ELF-1 (cell line): ENCODE data around the gene DUSP10.
A peak's percentile ranks its signal among the peaks of the same experiment; 100 is the strongest.

Experiments used
- DNase-seq: peaks from one replicate; pipeline ENCODE4 v3.0.0-alpha.2; 2016; ENCODE audit warnings: low read depth, low spot score

Gene DUSP10

DNA sequence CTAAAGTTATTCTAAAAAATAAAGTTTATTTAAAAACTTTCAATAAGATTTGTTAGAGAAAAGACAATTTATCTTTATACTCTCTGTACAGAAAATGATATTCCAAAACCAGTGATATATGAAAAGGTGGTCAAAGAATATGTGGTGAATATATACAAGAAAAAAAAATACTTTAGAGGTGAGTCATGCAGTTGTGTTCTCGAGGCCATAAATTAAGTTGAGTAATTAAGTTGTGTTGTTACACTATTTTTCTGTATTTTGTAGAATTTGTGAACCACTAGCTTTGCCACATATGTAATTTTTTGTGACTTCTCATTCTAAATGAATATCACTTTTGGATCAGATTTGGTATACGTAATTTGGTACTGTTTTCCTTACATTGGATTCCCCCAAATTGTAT, 23.6 kb upstream of the DUSP10 start:
- no peak for DNase-seq

DNA sequence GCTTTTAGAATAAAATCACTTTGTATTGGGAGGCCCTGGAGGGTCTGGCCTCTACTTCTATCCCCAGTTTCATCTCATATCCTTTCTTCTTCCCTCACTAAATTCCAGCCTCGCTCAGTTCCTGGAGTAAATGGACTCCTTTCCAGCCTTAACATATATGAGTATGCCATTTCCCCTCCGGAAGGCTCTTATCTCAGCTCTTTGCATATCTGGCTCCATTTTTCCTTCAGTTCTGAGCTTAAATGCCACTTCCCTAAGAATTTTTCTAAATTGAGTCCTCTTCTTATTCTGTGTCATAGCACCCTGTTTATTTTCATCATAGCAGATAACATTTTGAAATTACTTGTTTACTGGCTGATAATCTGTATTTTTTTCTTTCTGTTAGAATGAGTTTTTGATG, 20.2 kb upstream of the DUSP10 start:
- no peak for DNase-seq

DNA sequence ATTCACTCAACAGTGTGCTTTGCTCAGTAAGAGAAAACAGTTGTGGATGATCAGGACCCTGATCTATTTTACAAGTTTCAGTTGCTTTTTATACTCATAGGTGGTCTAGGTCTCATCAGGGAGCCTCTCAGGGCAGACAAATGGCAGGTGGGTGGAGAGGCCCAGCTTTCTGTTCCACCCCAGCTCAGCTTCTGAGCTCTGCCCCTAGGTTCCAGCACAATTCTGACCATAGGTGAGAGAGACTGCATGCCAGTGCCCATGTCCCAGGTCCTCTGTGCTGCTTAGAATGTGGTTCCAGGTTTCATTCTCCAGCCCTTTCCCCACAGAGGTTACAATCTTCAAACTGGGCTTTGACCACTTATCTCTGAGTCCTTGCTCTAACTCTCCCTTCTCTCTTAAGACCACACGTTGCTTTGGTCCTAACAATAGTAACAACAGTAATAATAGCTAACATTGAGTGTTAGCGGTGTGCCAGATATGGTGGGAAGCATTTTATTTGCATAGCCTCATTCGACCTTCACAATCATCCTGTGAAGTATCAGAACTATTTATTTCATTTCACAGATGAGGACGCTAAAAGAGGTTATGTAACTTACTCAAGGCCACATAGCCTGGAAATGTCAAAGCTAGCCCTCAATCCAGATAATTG, 19.6 kb upstream of the DUSP10 start:
- DNase-seq = no peak

DNA sequence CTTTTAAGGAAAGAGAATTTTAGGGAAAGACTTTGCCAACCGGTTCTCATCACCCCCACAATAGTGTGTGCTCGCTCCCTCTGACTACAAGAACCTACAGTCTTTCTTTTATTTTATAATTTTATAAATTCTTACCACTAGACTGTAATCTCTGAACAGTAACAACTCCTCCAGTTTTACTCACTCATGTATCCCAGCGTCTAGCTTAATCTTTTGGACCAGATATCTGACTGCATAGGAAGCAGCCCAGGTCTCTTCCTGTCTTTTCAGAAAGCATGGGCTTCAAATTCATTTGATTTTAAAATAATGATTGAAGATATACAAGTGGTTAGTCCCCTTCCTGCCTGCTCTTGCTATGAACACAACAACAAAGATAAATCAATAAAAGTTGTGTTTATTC, 19.0 kb upstream of the DUSP10 start:
- no peak for DNase-seq

DNA sequence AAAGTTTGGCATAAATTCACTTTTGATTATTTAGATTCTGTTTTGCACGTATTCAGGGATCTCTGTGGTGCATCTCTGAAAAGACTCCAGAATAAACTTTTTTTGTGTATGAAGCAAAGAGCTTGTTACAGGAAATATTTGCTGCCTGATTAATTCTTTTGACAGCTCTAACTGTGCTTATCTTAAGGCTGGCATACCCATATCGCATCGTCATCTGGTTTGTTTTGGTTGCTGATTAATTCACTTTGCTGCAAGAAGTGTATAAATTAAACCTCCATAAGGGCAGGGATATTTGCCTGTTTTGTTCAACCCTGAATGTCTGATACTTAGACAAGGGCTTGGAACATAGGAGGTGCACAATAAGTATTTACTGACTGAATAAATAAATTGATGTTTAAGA, 17.5 kb upstream of the DUSP10 start:
- no peak for DNase-seq

DNA sequence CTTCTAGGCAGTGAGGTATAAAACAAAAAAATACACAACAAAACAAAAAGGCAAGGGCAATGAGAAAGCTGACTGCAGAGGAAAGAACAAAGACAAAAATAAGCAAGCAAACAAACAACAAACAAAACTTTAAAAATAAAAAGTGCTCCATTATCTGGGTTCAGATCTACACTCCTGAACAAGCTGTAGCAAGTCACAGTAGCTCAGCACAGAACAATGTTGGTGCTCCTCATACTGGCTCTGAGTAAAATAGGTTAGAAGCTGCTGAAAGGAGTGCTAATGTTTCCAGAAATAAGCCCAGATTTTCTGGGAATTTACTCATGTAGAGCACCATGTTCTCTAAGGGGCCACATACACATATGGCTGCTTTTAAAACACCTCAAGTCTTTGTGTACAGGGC, 16.6 kb upstream of the DUSP10 start:
- no peak for DNase-seq

DNA sequence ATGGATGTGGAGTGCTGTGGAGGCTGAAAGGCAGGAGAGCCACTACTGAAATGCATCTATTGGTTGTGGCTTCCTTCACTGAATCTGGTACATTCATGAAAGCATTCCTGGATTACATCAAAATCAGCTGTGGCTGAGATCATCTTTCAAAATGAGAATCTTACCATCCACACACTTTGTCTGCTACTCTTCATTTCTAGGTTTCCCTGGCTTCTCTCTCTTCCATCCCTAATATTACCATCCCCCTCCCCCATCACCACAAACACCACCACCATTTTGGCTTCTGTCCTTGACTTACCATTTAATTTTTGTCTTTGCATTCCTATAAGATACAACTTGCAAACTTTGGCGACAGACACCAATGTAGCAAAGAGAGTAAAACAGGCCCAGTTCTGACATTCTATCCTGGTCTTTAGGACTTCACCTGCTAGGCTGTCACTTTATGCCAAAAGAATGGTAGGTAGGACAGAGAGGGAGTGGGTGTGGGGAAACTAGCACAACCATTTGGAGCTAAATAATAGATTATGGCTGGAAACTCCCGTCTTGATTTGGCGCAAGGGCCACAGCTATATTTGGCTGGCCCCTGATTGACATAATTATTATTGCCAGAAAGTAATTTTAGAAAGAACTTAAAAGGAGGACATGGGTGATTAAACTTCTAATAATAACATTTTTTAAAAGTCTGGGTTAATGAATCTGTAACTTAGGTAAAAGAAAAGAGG, 15.1 kb upstream of the DUSP10 start:
- no peak for DNase-seq

DNA sequence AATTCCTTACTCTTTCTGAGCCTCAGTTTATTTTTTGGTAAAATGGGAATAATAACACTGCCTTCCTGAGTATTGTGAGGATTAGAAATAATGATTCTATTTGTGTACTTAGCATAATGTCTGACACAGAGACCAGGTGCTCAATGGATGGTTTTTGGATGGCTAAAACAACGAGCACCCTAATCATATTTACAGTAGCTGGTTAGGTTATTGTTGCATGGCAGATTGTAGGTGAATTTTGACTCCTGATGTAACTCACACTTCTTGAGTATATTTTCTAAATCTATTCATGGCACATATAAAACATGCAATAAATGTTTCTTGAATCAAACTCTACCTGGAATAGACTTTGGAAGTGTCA, 11.9 kb upstream of the DUSP10 start:
- DNase-seq = no peak

DNA sequence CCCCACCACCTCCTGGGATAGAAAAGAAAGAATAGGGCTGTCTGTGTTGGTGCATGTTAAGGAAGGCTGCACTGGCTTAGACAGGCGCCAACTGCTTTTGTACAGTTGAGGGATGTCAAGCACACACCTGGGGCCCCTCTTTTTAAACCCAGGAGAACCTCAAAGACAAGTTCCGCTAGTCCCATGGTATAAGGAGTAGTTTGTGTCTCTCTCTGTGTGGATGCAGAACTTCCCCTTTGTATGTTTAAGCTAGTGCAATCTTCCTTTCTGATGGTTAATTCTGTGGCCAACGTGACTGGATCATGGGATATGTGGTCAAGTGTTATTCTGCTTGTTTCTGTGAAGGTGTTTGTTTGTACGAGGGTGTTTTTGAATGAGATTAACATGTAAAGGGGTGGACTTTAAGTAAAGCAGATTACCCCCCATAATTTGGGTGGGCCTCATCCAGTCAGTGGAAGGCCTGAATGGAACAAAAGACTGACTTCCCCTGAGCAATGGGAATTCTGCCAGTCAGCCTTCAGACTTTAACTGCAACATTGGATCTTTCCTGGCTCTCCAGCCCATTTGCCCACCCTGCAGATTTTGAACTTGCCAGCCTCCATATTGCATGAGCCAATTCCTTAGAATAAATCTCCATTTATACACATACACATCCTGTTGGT, 9.5 kb upstream of the DUSP10 start:
- DNase-seq = no peak

DNA sequence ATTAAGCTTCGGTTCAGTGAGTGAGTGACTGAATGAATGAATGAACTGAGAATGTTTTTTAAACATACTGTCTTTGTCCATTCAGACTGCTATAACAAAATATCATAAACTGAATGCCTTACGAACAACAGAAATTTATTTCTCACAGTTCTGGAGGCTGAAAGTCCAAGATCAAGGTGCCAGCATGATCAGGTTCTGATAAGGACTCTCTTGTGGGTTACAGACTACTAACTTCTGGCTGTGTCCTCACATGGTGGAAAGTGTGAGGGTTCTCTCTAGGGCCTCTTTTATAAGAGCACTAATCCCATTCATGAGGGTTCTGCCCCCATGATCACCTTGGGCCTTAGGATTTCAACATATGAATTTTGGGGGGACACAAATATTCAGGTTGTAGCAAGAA, 7.1 kb upstream of the DUSP10 start:
- no peak for DNase-seq

DNA sequence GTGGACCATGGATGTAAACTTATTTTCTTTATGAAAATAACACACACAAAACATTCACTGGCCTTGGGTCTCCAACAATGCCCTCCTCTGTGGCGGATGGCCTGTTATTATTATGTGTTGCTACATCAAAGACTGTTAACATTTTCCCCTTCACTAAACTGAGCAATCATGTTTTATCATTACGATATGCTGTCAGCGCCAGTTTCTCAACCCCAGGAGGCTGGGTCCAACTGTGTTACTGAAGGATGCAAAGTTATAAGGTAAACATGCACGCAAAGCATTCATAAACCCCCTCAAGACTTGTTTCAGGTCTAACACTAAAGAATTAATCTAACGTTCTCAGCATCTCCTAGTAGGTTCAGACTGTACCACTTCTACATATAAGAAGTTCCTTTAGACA, 6.0 kb upstream of the DUSP10 start:
- no peak for DNase-seq

DNA sequence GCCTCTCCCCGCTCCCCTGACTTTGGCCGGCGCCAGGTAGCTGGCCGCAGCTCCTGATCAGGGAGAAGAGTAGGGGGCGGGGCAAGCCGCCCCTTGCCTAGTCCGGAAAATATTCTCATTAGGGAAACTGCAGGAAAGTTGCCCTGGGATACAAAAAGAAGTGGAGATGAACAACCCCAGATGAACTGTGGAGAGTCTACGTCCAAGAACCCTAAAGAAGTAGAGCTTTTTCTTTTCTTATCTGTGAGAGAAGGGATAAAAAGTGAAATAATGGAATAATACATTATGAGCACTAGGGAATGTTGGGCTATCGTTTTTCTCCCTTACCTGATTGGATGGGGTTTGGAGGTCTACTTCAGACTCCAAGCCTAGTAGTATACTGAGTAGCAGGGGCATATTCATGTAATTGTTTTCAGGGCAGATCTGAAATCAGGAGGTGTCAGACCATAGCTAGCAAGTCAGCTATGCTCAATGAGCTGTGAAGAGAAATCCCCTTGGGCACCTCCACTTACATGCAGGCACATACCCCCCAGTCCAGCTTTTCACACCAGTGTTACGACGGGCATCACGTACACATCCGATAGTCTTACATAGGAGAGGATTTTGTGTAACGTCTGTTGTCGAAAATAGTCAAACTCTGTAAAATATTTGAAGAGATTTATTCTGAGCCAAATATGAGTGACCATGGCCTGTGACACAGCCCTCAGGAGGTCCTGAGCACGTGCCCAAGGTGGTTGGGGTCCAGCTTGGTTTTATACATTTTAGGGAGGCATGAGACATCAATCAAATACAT, 1.7 kb upstream of the DUSP10 start:
- peak; percentile 37 for DNase-seq

DNA sequence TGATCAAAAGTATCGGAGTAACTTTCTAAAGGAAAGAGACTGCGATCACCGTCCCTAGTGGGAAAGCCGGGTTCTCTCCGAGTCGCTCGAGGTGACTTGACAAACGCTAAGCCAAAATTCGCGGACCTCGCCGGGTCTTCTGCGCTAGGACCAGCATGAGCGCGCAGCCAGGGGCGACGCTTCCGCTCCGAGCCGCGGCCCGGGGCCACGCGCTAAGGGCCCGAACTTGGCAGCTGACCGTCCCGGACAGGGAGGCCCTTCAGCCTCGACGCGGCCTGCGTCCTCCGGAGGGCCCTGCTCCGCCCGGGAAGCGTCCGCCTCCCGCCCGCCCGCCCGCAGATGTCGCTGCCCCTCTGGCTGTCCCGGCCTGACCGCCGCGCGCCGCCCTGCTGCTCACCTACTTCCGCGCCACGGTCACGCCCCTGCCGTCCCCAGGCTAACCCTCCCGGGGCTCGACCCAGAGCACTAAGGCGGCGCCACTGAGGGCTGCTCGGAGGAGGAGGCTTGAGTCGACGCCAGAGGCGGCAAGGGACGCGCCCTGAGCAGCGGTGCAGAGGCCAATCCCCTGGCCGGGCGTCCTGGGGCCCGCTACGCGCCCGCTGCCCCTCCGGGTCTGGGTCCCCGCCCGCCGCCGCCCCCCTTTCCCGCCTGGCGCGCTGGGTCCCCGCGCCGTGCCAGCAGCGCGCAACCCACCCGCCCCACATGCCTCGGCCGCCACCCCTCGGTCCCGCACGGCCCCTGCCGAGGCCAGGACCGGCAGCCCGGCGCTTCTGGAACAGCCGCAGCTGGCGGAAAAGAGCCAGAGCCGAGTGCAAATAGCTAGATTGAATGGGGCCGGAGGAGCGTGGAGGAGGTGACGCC, 896 bp upstream of the DUSP10 start:
- peak; percentile 83 for DNase-seq

DNA sequence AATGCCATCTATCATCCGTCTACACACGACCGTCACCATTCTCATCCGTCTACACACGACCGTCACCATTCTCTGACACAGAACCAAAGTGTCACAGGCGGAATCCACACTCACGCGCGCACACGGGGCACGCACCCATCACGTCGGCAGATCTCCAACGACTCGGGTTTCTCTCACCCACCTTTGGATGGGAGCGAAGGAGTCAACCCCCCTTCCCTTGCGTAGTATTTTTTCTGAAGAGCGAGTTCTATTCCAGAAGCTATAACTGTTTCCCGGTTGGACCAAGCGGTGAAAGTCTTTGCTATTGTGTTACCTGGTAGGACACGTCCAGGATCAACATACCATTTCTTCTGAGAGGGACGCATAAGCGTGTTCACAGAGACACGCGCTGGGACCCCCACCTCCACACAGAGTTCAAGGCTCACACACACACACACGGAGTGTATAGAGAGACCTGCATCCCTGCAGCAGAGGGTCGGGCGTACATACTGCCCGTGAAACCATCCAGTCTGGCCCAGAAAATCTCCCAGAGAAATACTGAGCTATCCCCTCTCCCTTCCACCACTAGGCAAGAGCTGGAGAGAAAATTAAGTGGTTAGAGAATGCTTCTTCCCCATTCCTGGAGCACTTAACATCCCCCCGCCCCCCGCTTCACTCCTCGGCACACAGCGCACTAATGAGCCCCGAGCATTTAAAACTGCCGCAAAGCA, 741 bp downstream of the DUSP10 start:
- peak; percentile 15 for DNase-seq

DNA sequence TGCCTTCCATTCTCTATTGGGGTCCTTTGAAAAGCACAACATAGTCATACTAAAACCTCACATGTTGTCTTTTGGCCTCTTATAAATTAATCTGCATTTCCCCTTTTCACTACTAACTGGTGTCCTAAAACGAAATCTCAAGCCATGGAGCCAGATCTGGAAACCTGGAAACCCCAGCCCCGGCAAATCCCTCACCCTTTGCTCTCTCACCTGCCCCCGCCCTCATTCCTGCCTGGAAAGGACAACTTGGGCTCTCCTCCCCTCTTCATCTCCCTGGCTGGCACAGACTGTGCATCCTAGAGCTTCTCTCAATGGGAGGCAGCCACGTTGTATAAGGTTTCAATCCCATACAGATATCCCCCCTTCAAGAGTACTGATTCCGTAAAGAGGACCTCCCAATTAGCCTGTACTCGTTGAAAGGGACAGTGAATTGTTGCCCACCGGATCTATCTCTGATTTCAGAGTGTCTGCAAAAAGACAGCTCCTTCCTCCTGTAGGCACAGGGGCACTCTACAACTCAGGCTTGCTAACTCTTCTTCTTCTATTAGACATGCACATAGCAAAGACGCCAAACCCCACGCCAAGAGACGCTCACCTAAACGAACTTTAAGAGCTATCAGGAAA, 1.4 kb downstream of the DUSP10 start:
- DNase-seq = peak; percentile 18

DNA sequence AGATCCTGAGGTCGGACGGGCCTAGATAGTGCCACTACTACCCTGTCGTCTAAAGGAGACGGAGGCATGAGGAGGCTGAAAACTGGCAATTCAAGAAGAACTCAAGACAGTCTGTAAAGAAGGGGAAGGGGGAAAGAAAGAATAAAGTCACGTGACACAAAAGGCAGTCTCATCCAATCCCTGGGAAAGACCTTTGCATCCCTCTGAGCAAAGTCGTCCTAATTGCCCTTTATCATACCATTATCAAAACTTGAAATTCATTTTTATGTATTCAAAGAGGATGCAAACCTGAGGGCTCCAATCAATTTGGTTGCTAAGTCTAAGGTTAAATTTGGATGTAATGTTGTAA, 2.2 kb downstream of the DUSP10 start:
- DNase-seq = no peak

DNA sequence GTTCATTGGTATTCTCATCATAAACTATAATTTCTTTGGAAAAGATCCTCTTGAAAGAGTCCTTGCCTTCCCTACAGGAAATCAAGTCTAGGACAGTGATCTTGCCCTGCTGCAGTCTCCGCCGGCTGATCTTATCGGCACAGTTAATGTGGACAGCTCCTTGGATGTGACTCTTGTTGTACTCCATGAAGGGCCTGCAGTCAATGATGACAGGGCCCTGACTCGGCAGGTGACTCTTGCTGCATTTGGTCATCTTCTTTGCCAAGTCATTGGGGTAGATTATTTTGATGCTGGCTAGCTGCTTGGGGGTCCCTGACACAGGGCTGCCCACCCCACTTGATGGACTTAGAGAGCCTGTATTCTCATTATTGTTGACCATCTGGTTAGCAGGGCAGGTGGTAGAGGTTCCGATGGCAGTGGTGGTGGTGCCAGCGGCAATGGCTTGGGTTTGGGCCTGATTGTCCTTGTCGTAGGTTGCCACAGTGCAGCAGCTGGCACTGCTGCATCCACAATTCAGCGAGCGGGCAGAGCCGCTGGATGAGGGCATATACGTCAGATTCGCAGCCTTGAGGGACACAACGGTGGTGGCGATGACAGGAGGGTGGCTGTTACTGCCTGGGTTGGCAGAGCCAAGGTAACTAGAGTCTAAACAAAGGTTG, 2.7 kb downstream of the DUSP10 start:
- DNase-seq = no peak

DNA sequence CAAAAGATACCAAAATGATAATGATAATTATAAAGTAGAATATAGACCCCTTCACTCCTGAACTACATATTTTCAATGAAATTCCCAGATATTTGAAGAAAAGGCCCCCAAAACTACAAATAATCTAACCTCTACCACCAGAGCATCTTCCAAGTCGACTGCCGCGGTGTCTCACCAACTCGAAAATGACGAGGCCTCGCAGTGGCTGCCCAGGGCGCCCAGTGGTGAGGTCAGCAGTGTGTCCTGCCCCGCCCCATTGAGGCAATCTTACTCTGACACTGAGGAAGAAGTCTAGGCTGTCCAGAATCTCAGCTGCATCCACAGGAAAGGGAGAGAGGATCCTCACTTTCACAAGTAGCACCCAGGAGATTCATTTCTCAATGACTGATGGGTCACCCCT, 5.2 kb downstream of the DUSP10 start:
- DNase-seq = no peak

DNA sequence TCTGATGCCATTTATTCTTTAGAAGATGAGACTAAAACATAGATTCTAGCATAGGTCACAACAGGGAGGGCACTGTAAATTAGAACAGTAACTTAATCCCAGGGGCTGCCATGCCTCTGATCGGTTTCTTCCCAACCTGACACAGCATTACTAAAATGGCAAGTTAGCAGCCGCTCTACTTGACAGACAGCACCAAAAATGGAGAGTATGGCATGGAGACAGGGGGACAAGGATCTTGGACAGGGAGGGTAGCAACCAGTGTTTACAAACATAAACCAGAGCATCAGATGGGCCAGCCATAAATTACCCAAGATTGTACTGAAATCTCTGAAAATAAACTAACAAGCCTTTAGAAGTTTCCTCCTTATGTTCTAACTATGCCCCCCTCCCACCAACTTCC, 5.9 kb downstream of the DUSP10 start:
- DNase-seq = no peak

DNA sequence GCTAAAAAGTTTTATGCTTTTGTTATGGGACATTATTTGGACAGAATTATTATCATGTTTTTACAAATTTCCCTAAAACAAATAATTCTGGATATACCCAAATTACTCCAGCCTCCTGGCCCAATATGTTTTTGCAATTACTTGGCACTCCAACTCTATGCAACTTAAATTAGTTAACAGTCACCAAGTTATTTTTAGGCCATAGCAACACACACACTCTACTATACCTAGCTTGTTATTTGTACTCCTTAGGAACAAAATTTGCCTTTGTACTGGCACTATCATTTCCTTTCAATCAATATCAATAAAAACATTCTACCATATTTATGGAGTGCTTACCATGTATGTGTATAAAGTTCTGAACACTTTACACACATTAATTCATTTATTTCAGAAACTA, 7.7 kb downstream of the DUSP10 start:
- no peak for DNase-seq
